Calu3 (cell line): ENCODE results near the gene FUT9. TPM values are rescaled to one million over a fixed set of nuclear protein-coding genes. Genes with fewer than 3 reads are reported as not detected.

Experiments used
- BruUV-seq: library from RNA; stranded (reverse); fragments of 400-500 nt; replicated peaks from 2 replicates; lab custom pipeline; 2021; lab: Mats Ljungman, UMichigan
- CTCF ChIA-PET: fragments of 300-600 bp; sonication (Branson Sonifier 250); formaldehyde crosslinking; loops from one replicate; lab custom pipeline; 2022; ENCODE audit warnings: antibody characterized with exemption; lab: Charles Lee
- DNase-seq: peaks from one replicate; pipeline ENCODE4 v3.0.0; 2022
- H3K27ac Mint-ChIP-seq: one replicate; pipeline ENCODE4 v1.8.0; 2022; ENCODE audit warnings: mixed read lengths; ENCODE audit not compliant: unreplicated experiment
- H3K27me3 Mint-ChIP-seq: one replicate; pipeline ENCODE4 v1.8.0; 2022; ENCODE audit warnings: mixed read lengths; ENCODE audit not compliant: unreplicated experiment
- H3K36me3 Mint-ChIP-seq: one replicate; pipeline ENCODE4 v1.8.0; 2022; ENCODE audit warnings: mild to moderate bottlenecking, moderate library complexity, mixed read lengths; ENCODE audit not compliant: insufficient read depth, unreplicated experiment
- H3K4me1 Mint-ChIP-seq: one replicate; pipeline ENCODE4 v1.8.0; 2022; ENCODE audit warnings: mild to moderate bottlenecking, low read depth, mixed read lengths; ENCODE audit not compliant: unreplicated experiment
- H3K4me3 Mint-ChIP-seq: one replicate; pipeline ENCODE4 v1.8.0; 2022; ENCODE audit warnings: mild to moderate bottlenecking, low read depth, moderate library complexity, mixed read lengths; ENCODE audit not compliant: unreplicated experiment
- H3K9me3 Mint-ChIP-seq: one replicate; pipeline ENCODE4 v1.8.0; 2022; ENCODE audit warnings: low read depth, mixed read lengths; ENCODE audit not compliant: unreplicated experiment
- CTCF ChIP-seq: fragments of 200-600 bp; IDR thresholded peaks from one replicate; pipeline ENCODE4 v1.8.0; 2022; ENCODE audit warnings: antibody characterized with exemption; ENCODE audit not compliant: unreplicated experiment
- intact Hi-C: fragments of 100-400 bp; cut with micrococcal nuclease; formaldehyde crosslinking; loops from one replicate; pipeline ENCODE4 v1.10.0; 2022; ENCODE audit not compliant: unreplicated experiment
- total RNA-seq: library from RNA; stranded (reverse); gene quantifications from 2 replicates; pipeline ENCODE4 v1.2.3, GENCODE V29; 2022

Gene FUT9
- total RNA-seq, 1 experiment from 2014 or later = 1.9 TPM

- H3K4me1 Mint-ChIP-seq = peaks cover 9% of the 10 kb centered on the region
- BruUV-seq = no TSS peak
- H3K9me3 Mint-ChIP-seq = no peaks in the 10 kb centered on the region
- H3K27ac Mint-ChIP-seq = no peak overlapping the region
- H3K4me3 Mint-ChIP-seq = no peak overlapping the region
- H3K27me3 Mint-ChIP-seq = no peaks in the 10 kb centered on the region
- no peak for TF ChIP-seq CTCF
- no peaks in the 10 kb centered on the region for H3K36me3 Mint-ChIP-seq
- no peak for DNase-seq
- intact Hi-C loops = no loop called here
- CTCF ChIA-PET = no interaction called here
Measured at GRCh38 chr6:96110878-96111277, 95.1 kb downstream of the FUT9 start.

- DNase-seq = no peak
- Mint-ChIP-seq H3K36me3 (no peaks in the 10 kb centered on the region), H3K27ac (no peak overlapping the region), H3K4me1 (no peaks in the 10 kb centered on the region), H3K4me3 (no peak overlapping the region), H3K9me3 (no peaks in the 10 kb centered on the region), H3K27me3 (no peaks in the 10 kb centered on the region)
- intact Hi-C loops = no loop called here
- CTCF ChIA-PET = no interaction called here
- BruUV-seq = no TSS peak
- TF ChIP-seq CTCF = no peak
Measured at GRCh38 chr6:96116674-96117073, 100.9 kb downstream of the FUT9 start.

- Mint-ChIP-seq H3K27ac (no peak overlapping the region), H3K4me3 (no peak overlapping the region), H3K27me3 (no peaks in the 10 kb centered on the region), H3K9me3 (no peaks in the 10 kb centered on the region), H3K4me1 (no peaks in the 10 kb centered on the region), H3K36me3 (no peaks in the 10 kb centered on the region)
- CTCF ChIA-PET = no interaction called here
- intact Hi-C loops = no loop called here
- DNase-seq = no peak
- no TSS peak for BruUV-seq
- no peak for TF ChIP-seq CTCF
Measured at GRCh38 chr6:96124778-96125177, 109.0 kb downstream of the FUT9 start.

- CTCF ChIA-PET = no interaction called here
- intact Hi-C loops = no loop called here
- no peaks in the 10 kb centered on the region for H3K27me3 Mint-ChIP-seq
- no peak for DNase-seq
- BruUV-seq = no TSS peak
- H3K4me1 Mint-ChIP-seq = no peaks in the 10 kb centered on the region
- H3K4me3 Mint-ChIP-seq = no peak overlapping the region
- no peaks in the 10 kb centered on the region for H3K36me3 Mint-ChIP-seq
- TF ChIP-seq CTCF = no peak
- H3K9me3 Mint-ChIP-seq = peaks cover 2% of the 10 kb centered on the region
- H3K27ac Mint-ChIP-seq = no peak overlapping the region
Measured at GRCh38 chr6:96138406-96138805, 122.6 kb downstream of the FUT9 start.
